ENCODE results near the gene TMC5.
"Not testable (repeated sequence)": the region's sequence is repeated elsewhere in the genome, so short reads cannot be mapped to it uniquely, and the experiment has no call there.

Gene TMC5

GRCh38 chr16:19396555-19397011, 21.1 kb upstream of the TMC5 start:
- Histone ChIP-seq H3K79me2 (ENCODE audit: control insufficient read depth, low read length) (no peaks in the 10 kb centered on the region), H3K4me3 (ENCODE audit: low read length) (no peak overlapping the region), H3K27me3 (ENCODE audit: control insufficient read depth, low read length) (peaks cover 9% of the 10 kb centered on the region; the same call in 1 of the 2 replicates), H3K9me3 (ENCODE audit: control insufficient read depth, insufficient read depth, low read length) (peaks cover 8% of the 10 kb centered on the region; the same call in 1 of the 2 replicates), H3K4me2 (ENCODE audit: low read length) (no peak overlapping the region), H3K36me3 (ENCODE audit: control insufficient read depth, low read length) (no peaks in the 10 kb centered on the region), H4K20me1 (ENCODE audit: control insufficient read depth, insufficient read depth, low read depth, low read length) (no peaks in the 10 kb centered on the region), H3K9me2 (replicated peaks; ENCODE audit: control insufficient read depth, low read length) (no peaks in the 10 kb centered on the region), H3K4me1 (ENCODE audit: control insufficient read depth, low read length) (peaks cover 7% of the 10 kb centered on the region), H3K27ac (ENCODE audit: low read depth, low read length) (no peak overlapping the region), H3F3A (ENCODE audit: control insufficient read depth, insufficient read depth) (no peaks in the 10 kb centered on the region)
- no peak for TF ChIP-seq EZH2phosphoT487 (IDR thresholded peaks at IDR 0.05; ENCODE audit: borderline replicate concordance, low read length)
- TF ChIP-seq, protein P1, sequence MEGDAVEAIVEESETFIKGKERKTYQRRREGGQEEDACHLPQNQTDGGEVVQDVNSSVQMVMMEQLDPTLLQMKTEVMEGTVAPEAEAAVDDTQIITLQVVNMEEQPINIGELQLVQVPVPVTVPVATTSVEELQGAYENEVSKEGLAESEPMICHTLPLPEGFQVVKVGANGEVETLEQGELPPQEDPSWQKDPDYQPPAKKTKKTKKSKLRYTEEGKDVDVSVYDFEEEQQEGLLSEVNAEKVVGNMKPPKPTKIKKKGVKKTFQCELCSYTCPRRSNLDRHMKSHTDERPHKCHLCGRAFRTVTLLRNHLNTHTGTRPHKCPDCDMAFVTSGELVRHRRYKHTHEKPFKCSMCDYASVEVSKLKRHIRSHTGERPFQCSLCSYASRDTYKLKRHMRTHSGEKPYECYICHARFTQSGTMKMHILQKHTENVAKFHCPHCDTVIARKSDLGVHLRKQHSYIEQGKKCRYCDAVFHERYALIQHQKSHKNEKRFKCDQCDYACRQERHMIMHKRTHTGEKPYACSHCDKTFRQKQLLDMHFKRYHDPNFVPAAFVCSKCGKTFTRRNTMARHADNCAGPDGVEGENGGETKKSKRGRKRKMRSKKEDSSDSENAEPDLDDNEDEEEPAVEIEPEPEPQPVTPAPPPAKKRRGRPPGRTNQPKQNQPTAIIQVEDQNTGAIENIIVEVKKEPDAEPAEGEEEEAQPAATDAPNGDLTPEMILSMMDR (IDR thresholded peaks at IDR 0.05; ENCODE audit: low read depth, low read length, poor library complexity, severe bottlenecking) = no peak

DNA sequence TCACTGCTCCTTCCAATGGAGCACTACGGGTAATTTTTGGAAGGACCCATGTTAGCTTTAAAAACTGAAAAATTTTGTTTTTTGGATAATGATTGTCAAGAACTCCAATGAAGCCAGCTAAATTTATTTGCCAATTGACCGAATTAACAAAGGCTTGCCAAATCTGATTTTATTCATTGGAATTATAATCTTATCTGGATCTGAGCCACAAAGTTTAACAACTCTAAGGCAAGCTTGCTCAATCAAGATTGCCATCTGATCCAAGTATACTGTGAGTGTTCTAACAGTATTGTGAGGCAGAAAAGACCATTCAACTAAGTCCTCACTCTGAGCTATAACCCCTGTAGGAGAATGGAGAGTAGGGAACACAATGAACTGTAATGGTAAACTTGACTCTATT, 20.3 kb upstream of the TMC5 start:
- not testable (repeated sequence) for H3K4me2 ChIP-seq (ENCODE audit: low read length); H4K20me1 ChIP-seq (ENCODE audit: control insufficient read depth, insufficient read depth, low read depth, low read length); H3F3A ChIP-seq (ENCODE audit: control insufficient read depth, insufficient read depth); H3K36me3 ChIP-seq (ENCODE audit: control insufficient read depth, low read length); H3K4me1 ChIP-seq (ENCODE audit: control insufficient read depth, low read length); H3K9me2 ChIP-seq (replicated peaks; ENCODE audit: control insufficient read depth, low read length); H3K27me3 ChIP-seq (ENCODE audit: control insufficient read depth, low read length); H3K4me3 ChIP-seq (ENCODE audit: low read length); H3K27ac ChIP-seq (ENCODE audit: low read depth, low read length); H3K79me2 ChIP-seq (ENCODE audit: control insufficient read depth, low read length)
- peaks cover 13% of the 10 kb centered on the region; the same call in 1 of the 2 replicates for H3K9me3 ChIP-seq (ENCODE audit: control insufficient read depth, insufficient read depth, low read length)

DNA sequence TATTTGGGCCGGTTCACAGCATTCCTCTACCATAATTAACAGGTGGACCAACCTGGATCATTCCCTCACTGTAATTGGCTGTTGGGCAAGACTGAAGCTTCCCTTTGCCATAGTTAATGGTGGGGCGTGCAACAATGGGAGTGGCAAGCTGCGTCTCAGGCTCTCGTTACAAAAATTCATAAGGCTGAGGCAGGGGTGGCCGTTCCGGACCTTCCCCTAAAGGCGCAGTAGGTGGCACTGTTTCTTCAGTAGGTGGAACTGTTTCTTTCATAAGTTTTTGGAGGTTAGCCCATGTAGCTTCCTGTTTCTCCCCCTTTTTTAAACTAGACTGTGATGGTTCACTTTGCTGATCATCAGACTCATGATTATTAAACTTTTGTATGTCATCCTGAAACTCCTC, 17.0 kb upstream of the TMC5 start:
- Histone ChIP-seq H3K9me2 (replicated peaks; ENCODE audit: control insufficient read depth, low read length) (no peaks in the 10 kb centered on the region), H4K20me1 (ENCODE audit: control insufficient read depth, insufficient read depth, low read depth, low read length) (no peaks in the 10 kb centered on the region), H3K4me1 (ENCODE audit: control insufficient read depth, low read length) (peaks cover 7% of the 10 kb centered on the region), H3K4me3 (ENCODE audit: low read length) (no peak overlapping the region), H3K79me2 (ENCODE audit: control insufficient read depth, low read length) (no peaks in the 10 kb centered on the region), H3F3A (ENCODE audit: control insufficient read depth, insufficient read depth) (no peaks in the 10 kb centered on the region), H3K9me3 (ENCODE audit: control insufficient read depth, insufficient read depth, low read length) (peaks cover 13% of the 10 kb centered on the region; the same call in 1 of the 2 replicates), H3K27ac (ENCODE audit: low read depth, low read length) (no peak overlapping the region), H3K4me2 (ENCODE audit: low read length) (no peak overlapping the region), H3K36me3 (ENCODE audit: control insufficient read depth, low read length) (no peaks in the 10 kb centered on the region), H3K27me3 (ENCODE audit: control insufficient read depth, low read length) (peaks cover 9% of the 10 kb centered on the region; the same call in 1 of the 2 replicates)
- TF ChIP-seq, protein P1 (IDR thresholded peaks at IDR 0.05; ENCODE audit: low read depth, low read length, poor library complexity, severe bottlenecking) = peak; percentile 58
- TF ChIP-seq EZH2phosphoT487 (IDR thresholded peaks at IDR 0.05; ENCODE audit: borderline replicate concordance, low read length) = no peak

- no peaks in the 10 kb centered on the region for H3K9me2 ChIP-seq (replicated peaks; ENCODE audit: control insufficient read depth, low read length)
- no peak overlapping the region for H3K4me3 ChIP-seq (ENCODE audit: low read length)
- H3K9me3 ChIP-seq (ENCODE audit: control insufficient read depth, insufficient read depth, low read length) = peaks cover 8% of the 10 kb centered on the region; the same call in 1 of the 2 replicates
- no peaks in the 10 kb centered on the region for H3K36me3 ChIP-seq (ENCODE audit: control insufficient read depth, low read length)
- peaks cover 18% of the 10 kb centered on the region for H3K4me1 ChIP-seq (ENCODE audit: control insufficient read depth, low read length)
- no peaks in the 10 kb centered on the region for H3K79me2 ChIP-seq (ENCODE audit: control insufficient read depth, low read length)
- H3K27ac ChIP-seq (ENCODE audit: low read depth, low read length) = no peak overlapping the region
- no peaks in the 10 kb centered on the region for H3F3A ChIP-seq (ENCODE audit: control insufficient read depth, insufficient read depth)
- H3K27me3 ChIP-seq (ENCODE audit: control insufficient read depth, low read length) = peaks cover 4% of the 10 kb centered on the region; the same call in 1 of the 2 replicates
- H4K20me1 ChIP-seq (ENCODE audit: control insufficient read depth, insufficient read depth, low read depth, low read length) = no peaks in the 10 kb centered on the region
- no peak overlapping the region for H3K4me2 ChIP-seq (ENCODE audit: low read length)
- TF ChIP-seq EZH2phosphoT487 (IDR thresholded peaks at IDR 0.05; ENCODE audit: borderline replicate concordance, low read length) = no peak
- TF ChIP-seq, protein P1 (IDR thresholded peaks at IDR 0.05; ENCODE audit: low read depth, low read length, poor library complexity, severe bottlenecking) = no peak
These were observed 10.7 kb upstream of the TMC5 start for GRCh38 chr16:19406891-19407491.

Data from DOHH2 (cell line).